Measurements from ENCODE around the gene RAB10. TPM values are rescaled to one million over a fixed set of nuclear protein-coding genes. Genes with fewer than 3 reads are reported as not detected.

The RAB10 gene
- total and polyA plus RNA-seq, 2 experiments from 2014 or later, result 102 to 143 TPM

DNA sequence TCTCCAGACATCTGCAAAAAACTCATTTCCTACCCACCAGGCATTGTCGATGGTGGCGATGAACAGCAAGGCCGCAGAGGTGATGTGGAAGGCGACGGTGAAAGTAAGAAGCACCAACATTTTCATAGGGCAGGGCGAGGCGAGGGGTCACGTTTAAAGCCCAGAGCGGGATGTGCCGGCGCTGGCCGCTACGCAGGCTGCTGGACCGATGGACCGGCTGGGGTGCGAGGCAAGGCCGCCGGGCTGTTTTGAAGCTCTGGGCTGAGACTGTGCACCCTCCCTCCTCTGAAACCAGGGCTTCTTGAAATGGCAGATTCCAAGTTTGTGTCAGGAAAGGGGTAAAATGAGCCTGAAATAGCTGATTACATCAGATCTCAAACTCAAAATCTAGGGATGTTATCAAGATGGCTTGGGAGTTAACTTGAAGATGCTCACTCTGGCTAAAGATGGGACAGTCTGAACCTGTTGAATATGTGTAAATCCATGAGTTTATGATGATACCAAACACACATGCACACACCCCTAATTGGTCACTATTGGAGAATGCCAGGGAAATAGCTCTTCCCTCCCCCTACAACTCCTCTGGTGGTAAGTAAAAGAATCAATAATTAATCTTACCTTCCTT, 107.4 kb downstream of the RAB10 start (continued):
- TF ChIP-seq, protein P1, sequence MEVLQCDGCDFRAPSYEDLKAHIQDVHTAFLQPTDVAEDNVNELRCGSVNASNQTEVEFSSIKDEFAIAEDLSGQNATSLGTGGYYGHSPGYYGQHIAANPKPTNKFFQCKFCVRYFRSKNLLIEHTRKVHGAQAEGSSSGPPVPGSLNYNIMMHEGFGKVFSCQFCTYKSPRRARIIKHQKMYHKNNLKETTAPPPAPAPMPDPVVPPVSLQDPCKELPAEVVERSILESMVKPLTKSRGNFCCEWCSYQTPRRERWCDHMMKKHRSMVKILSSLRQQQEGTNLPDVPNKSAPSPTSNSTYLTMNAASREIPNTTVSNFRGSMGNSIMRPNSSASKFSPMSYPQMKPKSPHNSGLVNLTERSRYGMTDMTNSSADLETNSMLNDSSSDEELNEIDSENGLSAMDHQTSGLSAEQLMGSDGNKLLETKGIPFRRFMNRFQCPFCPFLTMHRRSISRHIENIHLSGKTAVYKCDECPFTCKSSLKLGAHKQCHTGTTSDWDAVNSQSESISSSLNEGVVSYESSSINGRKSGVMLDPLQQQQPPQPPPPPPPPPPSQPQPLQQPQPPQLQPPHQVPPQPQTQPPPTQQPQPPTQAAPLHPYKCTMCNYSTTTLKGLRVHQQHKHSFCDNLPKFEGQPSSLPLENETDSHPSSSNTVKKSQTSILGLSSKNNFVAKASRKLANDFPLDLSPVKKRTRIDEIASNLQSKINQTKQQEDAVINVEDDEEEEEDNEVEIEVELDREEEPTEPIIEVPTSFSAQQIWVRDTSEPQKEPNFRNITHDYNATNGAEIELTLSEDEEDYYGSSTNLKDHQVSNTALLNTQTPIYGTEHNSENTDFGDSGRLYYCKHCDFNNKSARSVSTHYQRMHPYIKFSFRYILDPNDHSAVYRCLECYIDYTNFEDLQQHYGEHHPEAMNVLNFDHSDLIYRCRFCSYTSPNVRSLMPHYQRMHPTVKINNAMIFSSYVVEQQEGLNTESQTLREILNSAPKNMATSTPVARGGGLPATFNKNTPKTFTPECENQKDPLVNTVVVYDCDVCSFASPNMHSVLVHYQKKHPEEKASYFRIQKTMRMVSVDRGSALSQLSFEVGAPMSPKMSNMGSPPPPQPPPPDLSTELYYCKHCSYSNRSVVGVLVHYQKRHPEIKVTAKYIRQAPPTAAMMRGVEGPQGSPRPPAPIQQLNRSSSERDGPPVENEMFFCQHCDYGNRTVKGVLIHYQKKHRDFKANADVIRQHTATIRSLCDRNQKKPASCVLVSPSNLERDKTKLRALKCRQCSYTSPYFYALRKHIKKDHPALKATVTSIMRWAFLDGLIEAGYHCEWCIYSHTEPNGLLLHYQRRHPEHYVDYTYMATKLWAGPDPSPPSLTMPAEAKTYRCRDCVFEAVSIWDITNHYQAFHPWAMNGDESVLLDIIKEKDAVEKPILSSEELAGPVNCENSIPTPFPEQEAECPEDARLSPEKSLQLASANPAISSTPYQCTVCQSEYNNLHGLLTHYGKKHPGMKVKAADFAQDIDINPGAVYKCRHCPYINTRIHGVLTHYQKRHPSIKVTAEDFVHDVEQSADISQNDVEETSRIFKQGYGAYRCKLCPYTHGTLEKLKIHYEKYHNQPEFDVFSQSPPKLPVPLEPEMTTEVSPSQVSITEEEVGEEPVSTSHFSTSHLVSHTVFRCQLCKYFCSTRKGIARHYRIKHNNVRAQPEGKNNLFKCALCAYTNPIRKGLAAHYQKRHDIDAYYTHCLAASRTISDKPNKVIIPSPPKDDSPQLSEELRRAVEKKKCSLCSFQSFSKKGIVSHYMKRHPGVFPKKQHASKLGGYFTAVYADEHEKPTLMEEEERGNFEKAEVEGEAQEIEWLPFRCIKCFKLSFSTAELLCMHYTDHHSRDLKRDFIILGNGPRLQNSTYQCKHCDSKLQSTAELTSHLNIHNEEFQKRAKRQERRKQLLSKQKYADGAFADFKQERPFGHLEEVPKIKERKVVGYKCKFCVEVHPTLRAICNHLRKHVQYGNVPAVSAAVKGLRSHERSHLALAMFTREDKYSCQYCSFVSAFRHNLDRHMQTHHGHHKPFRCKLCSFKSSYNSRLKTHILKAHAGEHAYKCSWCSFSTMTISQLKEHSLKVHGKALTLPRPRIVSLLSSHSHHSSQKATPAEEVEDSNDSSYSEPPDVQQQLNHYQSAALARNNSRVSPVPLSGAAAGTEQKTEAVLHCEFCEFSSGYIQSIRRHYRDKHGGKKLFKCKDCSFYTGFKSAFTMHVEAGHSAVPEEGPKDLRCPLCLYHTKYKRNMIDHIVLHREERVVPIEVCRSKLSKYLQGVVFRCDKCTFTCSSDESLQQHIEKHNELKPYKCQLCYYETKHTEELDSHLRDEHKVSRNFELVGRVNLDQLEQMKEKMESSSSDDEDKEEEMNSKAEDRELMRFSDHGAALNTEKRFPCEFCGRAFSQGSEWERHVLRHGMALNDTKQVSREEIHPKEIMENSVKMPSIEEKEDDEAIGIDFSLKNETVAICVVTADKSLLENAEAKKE (CRISPR knock-in tag; IDR thresholded peaks at IDR 0.05), result no peak
- TF ChIP-seq EZH2phosphoT487 (IDR thresholded peaks at IDR 0.05; ENCODE audit: unreplicated experiment), result no peak
- no peak for TF ChIP-seq ZNF331 (CRISPR knock-in tag; IDR thresholded peaks at IDR 0.05; ENCODE audit: low read depth)
- TF ChIP-seq, protein P2, sequence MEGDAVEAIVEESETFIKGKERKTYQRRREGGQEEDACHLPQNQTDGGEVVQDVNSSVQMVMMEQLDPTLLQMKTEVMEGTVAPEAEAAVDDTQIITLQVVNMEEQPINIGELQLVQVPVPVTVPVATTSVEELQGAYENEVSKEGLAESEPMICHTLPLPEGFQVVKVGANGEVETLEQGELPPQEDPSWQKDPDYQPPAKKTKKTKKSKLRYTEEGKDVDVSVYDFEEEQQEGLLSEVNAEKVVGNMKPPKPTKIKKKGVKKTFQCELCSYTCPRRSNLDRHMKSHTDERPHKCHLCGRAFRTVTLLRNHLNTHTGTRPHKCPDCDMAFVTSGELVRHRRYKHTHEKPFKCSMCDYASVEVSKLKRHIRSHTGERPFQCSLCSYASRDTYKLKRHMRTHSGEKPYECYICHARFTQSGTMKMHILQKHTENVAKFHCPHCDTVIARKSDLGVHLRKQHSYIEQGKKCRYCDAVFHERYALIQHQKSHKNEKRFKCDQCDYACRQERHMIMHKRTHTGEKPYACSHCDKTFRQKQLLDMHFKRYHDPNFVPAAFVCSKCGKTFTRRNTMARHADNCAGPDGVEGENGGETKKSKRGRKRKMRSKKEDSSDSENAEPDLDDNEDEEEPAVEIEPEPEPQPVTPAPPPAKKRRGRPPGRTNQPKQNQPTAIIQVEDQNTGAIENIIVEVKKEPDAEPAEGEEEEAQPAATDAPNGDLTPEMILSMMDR (conservative IDR thresholded peaks at IDR 0.05; ENCODE audit: low read depth in 2 of 2), result no peak
- TF ChIP-seq, protein P3, sequence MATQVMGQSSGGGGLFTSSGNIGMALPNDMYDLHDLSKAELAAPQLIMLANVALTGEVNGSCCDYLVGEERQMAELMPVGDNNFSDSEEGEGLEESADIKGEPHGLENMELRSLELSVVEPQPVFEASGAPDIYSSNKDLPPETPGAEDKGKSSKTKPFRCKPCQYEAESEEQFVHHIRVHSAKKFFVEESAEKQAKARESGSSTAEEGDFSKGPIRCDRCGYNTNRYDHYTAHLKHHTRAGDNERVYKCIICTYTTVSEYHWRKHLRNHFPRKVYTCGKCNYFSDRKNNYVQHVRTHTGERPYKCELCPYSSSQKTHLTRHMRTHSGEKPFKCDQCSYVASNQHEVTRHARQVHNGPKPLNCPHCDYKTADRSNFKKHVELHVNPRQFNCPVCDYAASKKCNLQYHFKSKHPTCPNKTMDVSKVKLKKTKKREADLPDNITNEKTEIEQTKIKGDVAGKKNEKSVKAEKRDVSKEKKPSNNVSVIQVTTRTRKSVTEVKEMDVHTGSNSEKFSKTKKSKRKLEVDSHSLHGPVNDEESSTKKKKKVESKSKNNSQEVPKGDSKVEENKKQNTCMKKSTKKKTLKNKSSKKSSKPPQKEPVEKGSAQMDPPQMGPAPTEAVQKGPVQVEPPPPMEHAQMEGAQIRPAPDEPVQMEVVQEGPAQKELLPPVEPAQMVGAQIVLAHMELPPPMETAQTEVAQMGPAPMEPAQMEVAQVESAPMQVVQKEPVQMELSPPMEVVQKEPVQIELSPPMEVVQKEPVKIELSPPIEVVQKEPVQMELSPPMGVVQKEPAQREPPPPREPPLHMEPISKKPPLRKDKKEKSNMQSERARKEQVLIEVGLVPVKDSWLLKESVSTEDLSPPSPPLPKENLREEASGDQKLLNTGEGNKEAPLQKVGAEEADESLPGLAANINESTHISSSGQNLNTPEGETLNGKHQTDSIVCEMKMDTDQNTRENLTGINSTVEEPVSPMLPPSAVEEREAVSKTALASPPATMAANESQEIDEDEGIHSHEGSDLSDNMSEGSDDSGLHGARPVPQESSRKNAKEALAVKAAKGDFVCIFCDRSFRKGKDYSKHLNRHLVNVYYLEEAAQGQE (IDR thresholded peaks at IDR 0.05; ENCODE audit: unreplicated experiment), result no peak
- TF ChIP-seq CREB1 (CRISPR knock-in tag; IDR thresholded peaks at IDR 0.05; ENCODE audit: low read depth), result no peak
- no peak for TF ChIP-seq POLR2AphosphoS5 (IDR thresholded peaks at IDR 0.05; ENCODE audit: low read depth)
- no peak for TF ChIP-seq EZH2 (IDR thresholded peaks at IDR 0.05; ENCODE audit: low read depth, unreplicated experiment)
- TF ChIP-seq STAT1 (IDR thresholded peaks at IDR 0.05; ENCODE audit: unreplicated experiment), result no peak
- TF ChIP-seq NANOG (IDR thresholded peaks at IDR 0.05; ENCODE audit: borderline replicate concordance), result no peak

Measured in GM23338 (cell line).